Myocyte (in vitro differentiated cells): ENCODE data around the gene OR5M11. TPM values are rescaled to one million over a fixed set of nuclear protein-coding genes. Genes with fewer than 3 reads are reported as not detected.
"Not testable (repeated sequence)": the region's sequence is repeated elsewhere in the genome, so short reads cannot be mapped to it uniquely, and the experiment has no call there.

Source experiments
- DNase-seq: peaks from one replicate; pipeline ENCODE4 v3.0.0-alpha.2; 2012; ENCODE audit warnings: low read depth
- polyA plus RNA-seq: library from polyadenylated mRNA; unstranded; fragments of >200 nt; gene quantifications from one replicate; pipeline ENCODE4 v1.2.1, GENCODE V29; 2012; ENCODE audit warnings: missing spikeins
- total RNA-seq: library from RNA; depleted of rRNA; stranded (reverse); fragments of >200 nt; gene quantifications from 2 replicates; pipeline ENCODE4 v1.2.3, GENCODE V29; 2014

Gene OR5M11
- total RNA-seq: not detected in 2 replicates
- not detected for polyA plus RNA-seq

GRCh38 chr11:56543157-56543556, at the start of gene OR5M11:
Gene OR5M11 (minus strand): TSS chr11:56543257. CDS start chr11:56543257, 0 bp downstream.
- no peak for DNase-seq

DNA sequence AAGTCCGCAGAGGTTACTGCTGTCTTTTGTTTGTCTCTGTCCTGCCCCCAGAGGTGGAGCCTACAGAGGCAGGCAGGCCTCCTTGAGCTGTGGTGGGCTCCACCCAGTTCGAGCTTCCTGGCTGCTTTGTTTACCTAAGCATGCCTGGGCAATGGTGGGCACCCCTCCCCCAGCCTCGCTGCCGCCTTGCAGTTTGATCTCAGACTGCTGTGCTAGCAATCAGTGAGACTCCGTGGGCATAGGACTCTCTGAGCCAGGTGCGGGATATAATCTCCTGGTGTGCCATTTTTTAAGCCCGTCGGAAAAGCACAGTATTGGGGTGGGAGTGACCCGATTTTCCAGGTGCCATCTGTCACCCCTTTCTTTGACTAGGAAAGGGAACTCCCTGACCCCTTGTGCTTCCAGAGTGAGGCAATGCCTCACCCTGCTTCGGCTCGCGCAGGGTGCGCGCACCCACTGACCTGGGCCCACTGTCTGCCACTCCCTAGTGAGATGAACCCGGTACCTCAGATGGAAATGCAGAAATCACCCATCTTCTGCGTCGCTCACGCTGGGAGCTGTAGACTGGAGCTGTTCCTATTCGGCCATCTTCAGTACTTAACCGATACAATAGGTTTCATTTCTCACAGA, 49.1 kb upstream of the OR5M11 start:
- not testable (repeated sequence) for DNase-seq

- no peak for DNase-seq
These were observed 34.6 kb upstream of the OR5M11 start, which contains the start of gene OR5M10 for GRCh38 chr11:56577621-56578020. Gene OR5M10 (minus strand): TSS chr11:56577721. CDS start chr11:56577721, 0 bp downstream.

- DNase-seq: no peak
These were observed 15.5 kb upstream of the OR5M11 start for GRCh38 chr11:56558574-56558973.

DNA sequence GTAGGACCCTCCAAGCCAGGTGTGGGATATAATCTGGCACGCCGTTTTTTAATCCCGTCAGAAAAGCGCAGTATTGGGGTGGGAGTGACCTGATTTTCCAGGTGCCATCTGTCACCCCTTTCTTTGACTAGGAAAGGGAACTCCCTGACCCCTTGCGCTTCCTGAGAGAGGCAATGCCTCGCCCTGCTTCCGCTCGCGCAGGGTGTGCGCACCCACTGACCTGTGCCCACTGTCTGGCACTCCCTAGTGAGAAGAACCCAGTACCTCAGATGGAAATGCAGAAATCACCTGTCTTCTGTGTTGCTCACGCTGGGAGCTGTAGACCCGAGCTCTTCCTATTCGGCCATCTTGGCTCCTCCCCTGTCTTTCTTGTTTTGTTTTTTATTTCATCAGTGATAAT, 11.6 kb upstream of the OR5M11 start:
- not testable (repeated sequence) for DNase-seq

GRCh38 chr11:56545531-56545930, 2.5 kb upstream of the OR5M11 start:
- DNase-seq: no peak

DNA sequence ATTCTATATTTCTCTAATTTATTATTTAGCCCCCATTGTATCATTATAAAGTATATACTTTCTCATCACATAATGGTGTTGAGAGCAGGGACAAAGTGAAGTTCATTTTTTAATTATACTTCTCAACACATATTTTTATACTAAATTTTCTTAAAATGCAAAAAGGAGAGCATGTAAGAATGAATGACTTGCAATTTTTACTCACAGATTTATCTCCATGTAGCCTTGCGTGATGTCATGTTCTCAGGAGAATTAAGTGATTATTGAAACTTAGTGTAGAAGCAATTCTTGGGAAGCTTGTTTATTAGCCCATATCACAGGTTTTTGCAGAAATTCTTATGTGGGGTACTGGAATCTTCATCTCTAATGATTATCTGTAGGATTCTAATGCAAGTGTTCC, 682 bp upstream of the OR5M11 start:
- no peak for DNase-seq

- no peak for DNase-seq
These were observed 9.9 kb downstream of the OR5M11 start for GRCh38 chr11:56533054-56533740.

- DNase-seq: no peak
These were observed 11.2 kb downstream of the OR5M11 start for GRCh38 chr11:56531856-56532255.

DNA sequence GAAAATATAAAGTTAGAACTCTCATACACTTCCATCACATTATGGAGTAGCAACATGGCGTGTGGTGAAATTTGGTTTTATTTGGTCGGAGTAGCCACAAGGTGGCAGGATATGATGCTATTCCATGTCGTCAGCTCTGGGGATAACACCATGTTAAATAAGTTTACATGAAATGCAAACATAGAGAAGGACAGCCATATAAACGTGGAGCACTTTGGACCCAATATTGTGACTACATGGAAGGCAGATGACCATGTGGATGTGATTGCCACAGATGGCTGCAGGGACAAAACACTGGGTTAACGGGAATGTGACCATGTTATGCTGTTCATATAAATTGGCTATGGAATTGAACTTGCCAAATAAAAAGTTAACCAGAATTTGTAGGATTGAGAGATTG, 21.0 kb downstream of the OR5M11 start:
- no peak for DNase-seq

GRCh38 chr11:56513280-56513679, 29.8 kb downstream of the OR5M11 start:
- DNase-seq: no peak

DNA sequence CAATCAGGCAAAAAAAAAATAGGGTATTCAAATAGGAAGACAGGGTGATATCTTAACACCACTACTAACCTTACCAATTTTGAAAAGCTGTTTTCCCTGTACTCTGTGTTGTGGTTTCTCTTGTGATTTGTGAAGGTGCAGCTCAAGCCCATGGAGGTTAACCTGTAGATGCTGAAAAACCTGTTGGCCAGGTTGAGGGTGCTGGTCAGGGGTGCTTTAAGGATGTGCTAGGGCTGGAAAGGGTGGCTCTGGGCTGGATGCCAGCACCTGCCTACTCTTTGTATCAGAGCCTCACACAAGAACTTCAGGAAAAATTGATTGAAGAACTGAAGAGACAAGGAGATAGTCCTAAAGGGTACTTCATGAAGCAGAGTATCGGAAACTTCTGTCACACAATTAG, 33.6 kb downstream of the OR5M11 start:
- DNase-seq: no peak

DNA sequence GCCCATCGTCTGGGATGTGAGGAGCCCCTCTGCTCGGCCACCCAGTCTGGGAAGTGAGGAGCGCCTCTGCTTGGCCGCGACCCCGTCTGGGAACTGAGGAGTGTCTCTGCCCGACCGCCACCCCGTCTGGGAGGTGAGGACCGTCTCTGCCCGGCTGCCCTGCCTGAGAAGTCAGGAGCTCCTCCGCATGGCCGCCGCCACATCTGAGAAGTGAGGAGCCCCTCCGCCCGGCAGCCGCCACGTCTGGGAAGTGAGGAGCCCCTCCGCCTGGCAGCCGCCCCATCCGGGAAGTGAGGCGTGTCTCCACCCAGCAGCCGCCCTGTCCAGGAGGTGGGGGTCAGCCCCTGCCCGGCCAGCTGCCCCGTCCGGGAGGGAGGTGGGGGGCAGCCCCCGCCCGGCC, 46.0 kb downstream of the OR5M11 start:
- no peak for DNase-seq

DNA sequence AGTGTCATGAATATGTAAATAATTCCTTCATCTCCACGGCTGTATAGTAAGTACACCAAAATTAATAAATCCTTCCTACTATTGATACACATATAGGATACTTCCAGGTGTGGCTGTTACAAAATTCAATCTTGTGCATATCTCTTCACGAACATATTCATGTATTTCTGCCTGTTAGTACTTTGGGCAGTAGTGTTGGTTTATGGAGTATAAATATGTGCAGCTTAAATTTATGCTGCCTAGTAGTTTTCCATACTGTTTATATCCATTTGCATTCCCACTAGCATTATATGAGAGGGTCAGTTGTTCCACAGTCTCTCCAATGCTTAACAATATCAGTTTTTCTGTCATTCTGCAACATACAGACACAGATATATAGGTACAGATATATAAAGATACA, 47.9 kb downstream of the OR5M11 start:
- DNase-seq: no peak

Other genes starting within 250 kb of the OR5M11 start
- not detected in 2 replicates for gene OR8K3, start 228.1 kb downstream of the OR5M11 start, total RNA-seq
- gene OR8K1, start 197.2 kb downstream of the OR5M11 start, total RNA-seq: not detected in 2 replicates
- not detected in 2 replicates for gene OR8J1, start 189.0 kb downstream of the OR5M11 start, total RNA-seq
- not detected in 2 replicates for gene OR8U1, start 167.6 kb downstream of the OR5M11 start, total RNA-seq
- not detected in 2 replicates for gene OR5AL1, start 130.6 kb downstream of the OR5M11 start, total RNA-seq
- not detected in 2 replicates for gene OR5M3, start 69.9 kb downstream of the OR5M11 start, total RNA-seq
- gene OR5M8, start 51.9 kb downstream of the OR5M11 start, total RNA-seq: not detected in 2 replicates
- not detected in 2 replicates for gene OR5M10, start 34.5 kb upstream of the OR5M11 start, total RNA-seq
- not detected in 2 replicates for gene OR5M1, start 71.6 kb upstream of the OR5M11 start, total RNA-seq
- gene OR5AP2, start 99.2 kb upstream of the OR5M11 start, total RNA-seq: not detected in 2 replicates
- not detected in 2 replicates for gene OR5AR1, start 120.4 kb upstream of the OR5M11 start, total RNA-seq
- not detected in 2 replicates for gene OR9G1, start 155.8 kb upstream of the OR5M11 start, total RNA-seq
- not detected in 2 replicates for gene OR9G4, start 205.4 kb upstream of the OR5M11 start, total RNA-seq